GM18520 (cell line): ENCODE measurements around the gene UBAC2.

Experiments
- ATAC-seq: cut with Tn5 transposase; IDR thresholded peaks from one replicate; pipeline ENCODE4 v1.9.1; 2021; ENCODE audit not compliant: unreplicated experiment

The UBAC2 gene

GRCh38 chr13:99331881-99332293 lies 131.2 kb downstream of the UBAC2 start:
- ATAC-seq = peak; percentile 91

- no peak for ATAC-seq
Measured at GRCh38 chr13:99332456-99332855, 131.8 kb downstream of the UBAC2 start.

GRCh38 chr13:99334221-99334620 lies 133.6 kb downstream of the UBAC2 start:
- no peak for ATAC-seq

GRCh38 chr13:99335087-99335486 lies 134.4 kb downstream of the UBAC2 start:
- ATAC-seq = no peak

GRCh38 chr13:99335603-99336002 lies 134.9 kb downstream of the UBAC2 start:
- no peak for ATAC-seq

GRCh38 chr13:99339230-99339721 lies 138.6 kb downstream of the UBAC2 start:
- ATAC-seq = no peak

- ATAC-seq = no peak
Measured at GRCh38 chr13:99339736-99340397, 139.2 kb downstream of the UBAC2 start.

- no peak for ATAC-seq
Measured at GRCh38 chr13:99340638-99341037, 140.0 kb downstream of the UBAC2 start.

GRCh38 chr13:99341969-99342722 lies 141.5 kb downstream of the UBAC2 start:
- no peak for ATAC-seq

- no peak for ATAC-seq
Measured at GRCh38 chr13:99342723-99343315, 142.2 kb downstream of the UBAC2 start.

GRCh38 chr13:99344610-99345208 lies 144.1 kb downstream of the UBAC2 start:
- ATAC-seq = no peak

- ATAC-seq = no peak
Measured at GRCh38 chr13:99345345-99345744, 144.7 kb downstream of the UBAC2 start.

GRCh38 chr13:99346335-99347042 lies 145.8 kb downstream of the UBAC2 start:
- ATAC-seq = no peak

GRCh38 chr13:99347335-99347878 lies 146.8 kb downstream of the UBAC2 start:
- ATAC-seq = peak; percentile 3

GRCh38 chr13:99347911-99348451 lies 147.3 kb downstream of the UBAC2 start:
- peak; percentile 57 for ATAC-seq

- no peak for ATAC-seq
Measured at GRCh38 chr13:99350191-99350590, 149.5 kb downstream of the UBAC2 start.

GRCh38 chr13:99351772-99352171 lies 151.1 kb downstream of the UBAC2 start:
- ATAC-seq = peak; percentile 32

- ATAC-seq = no peak
Measured at GRCh38 chr13:99352351-99353245, 151.9 kb downstream of the UBAC2 start.

GRCh38 chr13:99353246-99353600 lies 152.6 kb downstream of the UBAC2 start:
- no peak for ATAC-seq
